Measurements from ENCODE around the gene TSHZ2. TPM values are rescaled to one million over a fixed set of nuclear protein-coding genes. Genes with fewer than 3 reads are reported as not detected.

Gene TSHZ2
- total and polyA plus RNA-seq, 2 donors (not counting 1 experiment from before 2014, with no cell fraction given) = 1.00 to 5.7 TPM

GRCh38 chr20:53072923-53073579, 100.9 kb downstream of the TSHZ2 start:
- WGBS (ENCODE audit: insufficient coverage) = 95% methylated on average over 1 of the region's 1 CpG
- TF ChIP-seq EZH2 (IDR thresholded peaks at IDR 0.05; ENCODE audit: borderline replicate concordance, insufficient read depth, low read depth, low read length, poor library complexity, severe bottlenecking) = no peak
- TF ChIP-seq, protein P1, sequence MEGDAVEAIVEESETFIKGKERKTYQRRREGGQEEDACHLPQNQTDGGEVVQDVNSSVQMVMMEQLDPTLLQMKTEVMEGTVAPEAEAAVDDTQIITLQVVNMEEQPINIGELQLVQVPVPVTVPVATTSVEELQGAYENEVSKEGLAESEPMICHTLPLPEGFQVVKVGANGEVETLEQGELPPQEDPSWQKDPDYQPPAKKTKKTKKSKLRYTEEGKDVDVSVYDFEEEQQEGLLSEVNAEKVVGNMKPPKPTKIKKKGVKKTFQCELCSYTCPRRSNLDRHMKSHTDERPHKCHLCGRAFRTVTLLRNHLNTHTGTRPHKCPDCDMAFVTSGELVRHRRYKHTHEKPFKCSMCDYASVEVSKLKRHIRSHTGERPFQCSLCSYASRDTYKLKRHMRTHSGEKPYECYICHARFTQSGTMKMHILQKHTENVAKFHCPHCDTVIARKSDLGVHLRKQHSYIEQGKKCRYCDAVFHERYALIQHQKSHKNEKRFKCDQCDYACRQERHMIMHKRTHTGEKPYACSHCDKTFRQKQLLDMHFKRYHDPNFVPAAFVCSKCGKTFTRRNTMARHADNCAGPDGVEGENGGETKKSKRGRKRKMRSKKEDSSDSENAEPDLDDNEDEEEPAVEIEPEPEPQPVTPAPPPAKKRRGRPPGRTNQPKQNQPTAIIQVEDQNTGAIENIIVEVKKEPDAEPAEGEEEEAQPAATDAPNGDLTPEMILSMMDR (IDR thresholded peaks at IDR 0.05) = no peak
- ChIA-PET CTCF (no interaction called here), POLR2A (no interaction called here)
- no peak overlapping the region for H3K27ac ChIP-seq (ENCODE audit: low read length in 2 of 2)
- H3K36me3 ChIP-seq (replicated peaks in 1 of 2; ENCODE audit: control extremely low read depth in 1 of 2, control insufficient read depth in 1 of 2, extremely low read depth in 1 of 2, insufficient read depth in 2 of 2, low read length in 1 of 2) = no peaks in the 10 kb centered on the region
- Mint-ChIP-seq H3K27me3 (peaks cover 12% of the 10 kb centered on the region), H3K4me3 (no peak overlapping the region), H3K27ac (no peak overlapping the region), H3K4me1 (peaks cover 13% of the 10 kb centered on the region), H3K9me3 (ENCODE audit: insufficient read depth) (no peaks in the 10 kb centered on the region)
- ATAC-seq (ENCODE audit: low read depth) (no peak), DNase-seq (no peak)
- H3K9me3 ChIP-seq (ENCODE audit: control extremely low read depth in 1 of 3, control insufficient read depth in 2 of 3, insufficient read depth in 1 of 3, low read length in 2 of 3) = peaks cover 0 to under 1% (median 0%) of the 10 kb centered on the region in 3 donors
- H4K20me1 ChIP-seq (ENCODE audit: control insufficient read depth, insufficient read depth, low read length, poor library complexity, severe bottlenecking) = no peaks in the 10 kb centered on the region
- no peaks in the 10 kb centered on the region for H3K4me1 ChIP-seq (ENCODE audit: control insufficient read depth in 2 of 2, insufficient read depth in 2 of 2, low read length in 2 of 2)
- H3K9ac ChIP-seq (ENCODE audit: low read length) = no peak overlapping the region
- H3K4me3 ChIP-seq (ENCODE audit: control extremely low read depth in 1 of 5, extremely low read depth in 1 of 5, insufficient read depth in 1 of 5, low read depth in 2 of 5, low read length in 4 of 5) = no peak overlapping the region
- no peaks in the 10 kb centered on the region for H3K79me2 ChIP-seq (ENCODE audit: control insufficient read depth, insufficient read depth, low read length)
- H2AFZ ChIP-seq (ENCODE audit: insufficient read depth, low read depth, low read length, poor library complexity, severe bottlenecking) = no peak overlapping the region
- no peak overlapping the region for H3K4me2 ChIP-seq (replicated peaks; ENCODE audit: low read depth, low read length, poor library complexity, severe bottlenecking)
- intact Hi-C loops (cut with micrococcal nuclease) = no loop called here
- peaks cover 0 to 5% (median 2%) of the 10 kb centered on the region in 4 experiments for H3K27me3 ChIP-seq (replicated peaks in 1 of 4; ENCODE audit: control extremely low read depth in 1 of 4, control insufficient read depth in 3 of 4, insufficient read depth in 4 of 4, low read length in 3 of 4)

DNA sequence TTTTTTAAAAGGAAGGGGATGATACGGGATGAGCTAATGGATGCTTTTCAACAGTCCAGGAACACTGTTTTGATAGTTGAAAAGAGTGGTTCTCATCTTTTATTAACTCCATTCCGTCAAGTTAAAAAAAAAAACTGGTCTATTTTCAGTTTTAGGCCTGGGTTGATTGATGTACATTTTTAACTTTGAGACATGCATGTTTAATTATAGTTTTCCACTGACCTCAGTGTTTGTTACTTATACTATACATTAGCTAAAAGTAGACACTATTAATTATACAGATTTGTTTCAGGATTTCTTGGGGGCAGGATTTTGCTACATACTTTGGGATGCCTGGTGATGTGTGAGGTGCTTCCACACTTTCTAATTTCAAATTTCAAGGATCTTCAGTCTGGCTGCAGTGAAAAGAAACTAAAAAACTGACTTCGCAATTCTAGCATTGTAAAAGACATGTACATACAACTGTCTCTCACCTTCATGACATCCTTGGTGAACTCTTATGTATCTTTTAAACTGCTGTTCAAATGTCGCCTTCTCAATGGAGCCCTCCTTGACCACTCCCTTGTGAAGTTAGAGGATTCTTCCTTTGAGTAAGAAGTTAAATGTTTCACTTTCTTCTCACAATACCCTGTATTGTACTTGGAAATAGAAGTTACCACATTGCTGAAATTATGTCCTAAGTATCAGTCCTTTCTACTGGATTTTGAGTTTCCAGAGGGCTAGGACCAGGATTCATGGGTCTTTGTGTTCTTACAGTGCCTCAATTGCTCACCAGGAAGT, 101.7 kb downstream of the TSHZ2 start:
- H3K27ac ChIP-seq (ENCODE audit: low read length in 2 of 2) = no peak overlapping the region
- no peaks in the 10 kb centered on the region for H3K9me3 Mint-ChIP-seq (ENCODE audit: insufficient read depth)
- intact Hi-C loops (cut with micrococcal nuclease) = no loop called here
- DNase-seq (no peak), ATAC-seq (ENCODE audit: low read depth) (no peak)
- peaks cover 0 to 5% (median 2%) of the 10 kb centered on the region in 4 experiments for H3K27me3 ChIP-seq (replicated peaks in 1 of 4; ENCODE audit: control extremely low read depth in 1 of 4, control insufficient read depth in 3 of 4, insufficient read depth in 4 of 4, low read length in 3 of 4)
- H3K4me2 ChIP-seq (replicated peaks; ENCODE audit: low read depth, low read length, poor library complexity, severe bottlenecking) = no peak overlapping the region
- H3K4me3 ChIP-seq (ENCODE audit: control extremely low read depth in 1 of 5, extremely low read depth in 1 of 5, insufficient read depth in 1 of 5, low read depth in 2 of 5, low read length in 4 of 5) = no peak overlapping the region
- no peak overlapping the region for H3K9ac ChIP-seq (ENCODE audit: low read length)
- no peaks in the 10 kb centered on the region for H3K9me3 ChIP-seq (ENCODE audit: control extremely low read depth in 1 of 3, control insufficient read depth in 2 of 3, insufficient read depth in 1 of 3, low read length in 2 of 3)
- POLR2A ChIA-PET = no interaction called here
- no peaks in the 10 kb centered on the region for H4K20me1 ChIP-seq (ENCODE audit: control insufficient read depth, insufficient read depth, low read length, poor library complexity, severe bottlenecking)
- no peak overlapping the region for H2AFZ ChIP-seq (ENCODE audit: insufficient read depth, low read depth, low read length, poor library complexity, severe bottlenecking)
- H3K36me3 ChIP-seq (replicated peaks in 1 of 2; ENCODE audit: control extremely low read depth in 1 of 2, control insufficient read depth in 1 of 2, extremely low read depth in 1 of 2, insufficient read depth in 2 of 2, low read length in 1 of 2) = no peaks in the 10 kb centered on the region
- peaks cover 9% of the 10 kb centered on the region for H3K27me3 Mint-ChIP-seq
- H3K27ac Mint-ChIP-seq = no peak overlapping the region
- no peaks in the 10 kb centered on the region for H3K79me2 ChIP-seq (ENCODE audit: control insufficient read depth, insufficient read depth, low read length)
- no CpG with 5 or more reads among the region's 4 CpGs for WGBS (ENCODE audit: insufficient coverage)
- no peak for TF ChIP-seq EZH2 (IDR thresholded peaks at IDR 0.05; ENCODE audit: borderline replicate concordance, insufficient read depth, low read depth, low read length, poor library complexity, severe bottlenecking)
- TF ChIP-seq, protein P1 (IDR thresholded peaks at IDR 0.05) = no peak
- H3K4me1 Mint-ChIP-seq = peaks cover 13% of the 10 kb centered on the region
- no peaks in the 10 kb centered on the region for H3K4me1 ChIP-seq (ENCODE audit: control insufficient read depth in 2 of 2, insufficient read depth in 2 of 2, low read length in 2 of 2)
- CTCF ChIA-PET = no interaction called here
- no peak overlapping the region for H3K4me3 Mint-ChIP-seq
